Measurements from ENCODE around the gene TNFSF13. TPM values are rescaled to one million over a fixed set of nuclear protein-coding genes. Genes with fewer than 3 reads are reported as not detected.

The TNFSF13 gene
- total RNA-seq, 3 donors from 2014 or later (not counting 1 experiment from before 2014, with no cell fraction given) = 2.7 to 11.1 (median 2.7) TPM

DNA sequence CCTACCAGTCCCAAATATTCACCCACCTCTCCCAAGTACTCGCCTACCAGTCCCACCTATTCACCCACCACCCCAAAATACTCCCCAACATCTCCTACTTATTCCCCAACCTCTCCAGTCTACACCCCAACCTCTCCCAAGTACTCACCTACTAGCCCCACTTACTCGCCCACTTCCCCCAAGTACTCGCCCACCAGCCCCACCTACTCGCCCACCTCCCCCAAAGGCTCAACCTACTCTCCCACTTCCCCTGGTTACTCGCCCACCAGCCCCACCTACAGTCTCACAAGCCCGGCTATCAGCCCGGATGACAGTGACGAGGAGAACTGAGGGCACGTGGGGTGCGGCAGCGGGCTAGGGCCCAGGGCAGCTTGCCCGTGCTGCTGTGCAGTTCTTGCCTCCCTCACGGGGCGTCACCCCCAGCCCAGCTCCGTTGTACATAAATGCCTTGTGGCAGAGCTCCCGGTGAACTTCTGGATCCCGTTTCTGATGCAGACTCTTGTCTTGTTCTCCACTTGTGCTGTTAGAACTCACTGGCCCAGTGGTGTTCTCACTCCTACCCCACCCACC, 44.6 kb upstream of the TNFSF13 start:
- TF ChIP-seq, protein P1, sequence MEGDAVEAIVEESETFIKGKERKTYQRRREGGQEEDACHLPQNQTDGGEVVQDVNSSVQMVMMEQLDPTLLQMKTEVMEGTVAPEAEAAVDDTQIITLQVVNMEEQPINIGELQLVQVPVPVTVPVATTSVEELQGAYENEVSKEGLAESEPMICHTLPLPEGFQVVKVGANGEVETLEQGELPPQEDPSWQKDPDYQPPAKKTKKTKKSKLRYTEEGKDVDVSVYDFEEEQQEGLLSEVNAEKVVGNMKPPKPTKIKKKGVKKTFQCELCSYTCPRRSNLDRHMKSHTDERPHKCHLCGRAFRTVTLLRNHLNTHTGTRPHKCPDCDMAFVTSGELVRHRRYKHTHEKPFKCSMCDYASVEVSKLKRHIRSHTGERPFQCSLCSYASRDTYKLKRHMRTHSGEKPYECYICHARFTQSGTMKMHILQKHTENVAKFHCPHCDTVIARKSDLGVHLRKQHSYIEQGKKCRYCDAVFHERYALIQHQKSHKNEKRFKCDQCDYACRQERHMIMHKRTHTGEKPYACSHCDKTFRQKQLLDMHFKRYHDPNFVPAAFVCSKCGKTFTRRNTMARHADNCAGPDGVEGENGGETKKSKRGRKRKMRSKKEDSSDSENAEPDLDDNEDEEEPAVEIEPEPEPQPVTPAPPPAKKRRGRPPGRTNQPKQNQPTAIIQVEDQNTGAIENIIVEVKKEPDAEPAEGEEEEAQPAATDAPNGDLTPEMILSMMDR (IDR thresholded peaks at IDR 0.05) = no peak
- Mint-ChIP-seq H3K27ac (peak overlapping the region in 1 of 2 donors; percentile 55), H3K27me3 (ENCODE audit: low read depth in 2 of 2) (no peaks in the 10 kb centered on the region), H3K4me3 (no peak overlapping the region), H3K9me3 (no peaks in the 10 kb centered on the region), H3K4me1 (peaks cover 0 to 11% of the 10 kb centered on the region in 2 donors), H3K36me3 (no peaks in the 10 kb centered on the region)
- intact Hi-C loops (cut with micrococcal nuclease) = loop anchor here (1.0 to 10.0 kb wide), 3 partner anchors 47 to 171 kb away; partner anchors contain the start of genes SENP3, TP53 and WRAP53
- no peaks in the 10 kb centered on the region for H3K4me1 ChIP-seq (ENCODE audit: control insufficient read depth, insufficient read depth, low read length)
- WGBS (ENCODE audit: insufficient coverage) = 84% methylated on average over 17 of the region's 17 CpGs
- no peak overlapping the region for H3K4me3 ChIP-seq (ENCODE audit: low read length)
- peaks cover 53% of the 10 kb centered on the region for H3K36me3 ChIP-seq (ENCODE audit: control insufficient read depth, insufficient read depth, low read length)
- no peak for ATAC-seq
- no peaks in the 10 kb centered on the region for H3K27me3 ChIP-seq (ENCODE audit: control insufficient read depth, insufficient read depth, low read length)
- H3K27ac ChIP-seq (ENCODE audit: low read length) = no peak overlapping the region
- no peaks in the 10 kb centered on the region for H3K9me3 ChIP-seq (ENCODE audit: control insufficient read depth, insufficient read depth, low read length)
- DNase-seq = peak in 1 of 2 donors; percentile 10

DNA sequence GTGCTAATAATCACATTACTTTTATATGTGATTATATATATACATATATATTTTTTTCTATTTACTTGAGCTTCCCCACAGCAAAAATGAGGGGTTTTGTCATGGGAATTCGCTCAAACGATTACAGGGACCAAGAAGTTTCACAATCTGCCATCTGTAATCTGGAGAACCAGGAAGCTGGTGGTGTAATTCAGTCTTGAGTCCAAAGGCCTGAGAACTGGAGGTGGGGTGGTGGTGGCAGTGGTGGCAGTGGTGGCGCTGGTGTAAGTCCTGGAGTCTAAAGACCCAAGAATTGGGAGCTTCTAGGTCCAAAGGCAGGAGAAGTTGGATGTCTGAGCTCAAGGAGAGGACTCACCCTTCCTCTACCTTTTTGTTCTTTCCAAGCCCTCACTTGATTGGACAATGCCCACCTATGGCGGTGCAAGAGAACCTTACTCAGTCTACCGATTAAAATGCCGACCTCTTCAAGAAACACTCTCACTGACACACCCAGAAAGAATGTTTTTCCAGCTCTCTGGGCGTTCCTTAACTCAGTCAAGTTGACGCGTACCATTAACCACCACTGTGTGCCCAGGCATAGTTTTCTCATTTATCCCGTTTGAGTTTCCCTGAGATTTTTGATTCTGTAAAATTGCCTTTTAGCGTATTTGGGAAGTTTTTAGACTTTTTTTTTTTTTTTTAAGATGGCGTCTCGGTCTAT, 42.5 kb upstream of the TNFSF13 start:
- Histone ChIP-seq H3K9me3 (ENCODE audit: control insufficient read depth, insufficient read depth, low read length) (no peaks in the 10 kb centered on the region), H3K27me3 (ENCODE audit: control insufficient read depth, insufficient read depth, low read length) (no peaks in the 10 kb centered on the region), H3K4me3 (ENCODE audit: low read length) (no peak overlapping the region), H3K27ac (ENCODE audit: low read length) (no peak overlapping the region), H3K36me3 (ENCODE audit: control insufficient read depth, insufficient read depth, low read length) (peaks cover 35% of the 10 kb centered on the region), H3K4me1 (ENCODE audit: control insufficient read depth, insufficient read depth, low read length) (no peaks in the 10 kb centered on the region)
- Mint-ChIP-seq H3K27me3 (ENCODE audit: low read depth in 2 of 2) (no peaks in the 10 kb centered on the region), H3K36me3 (no peaks in the 10 kb centered on the region), H3K27ac (no peak overlapping the region), H3K9me3 (no peaks in the 10 kb centered on the region), H3K4me1 (peaks cover 0 to 11% of the 10 kb centered on the region in 2 donors), H3K4me3 (no peak overlapping the region)
- intact Hi-C loops (cut with micrococcal nuclease) = loop anchor here (2.0 to 10.0 kb wide), 2 partner anchors 73 to 169 kb away; partner anchors contain the start of genes TP53 and WRAP53
- DNase-seq = no peak
- TF ChIP-seq, protein P1 (IDR thresholded peaks at IDR 0.05) = no peak
- ATAC-seq = no peak
- WGBS (ENCODE audit: insufficient coverage) = 87% methylated on average over 13 of the region's 13 CpGs

DNA sequence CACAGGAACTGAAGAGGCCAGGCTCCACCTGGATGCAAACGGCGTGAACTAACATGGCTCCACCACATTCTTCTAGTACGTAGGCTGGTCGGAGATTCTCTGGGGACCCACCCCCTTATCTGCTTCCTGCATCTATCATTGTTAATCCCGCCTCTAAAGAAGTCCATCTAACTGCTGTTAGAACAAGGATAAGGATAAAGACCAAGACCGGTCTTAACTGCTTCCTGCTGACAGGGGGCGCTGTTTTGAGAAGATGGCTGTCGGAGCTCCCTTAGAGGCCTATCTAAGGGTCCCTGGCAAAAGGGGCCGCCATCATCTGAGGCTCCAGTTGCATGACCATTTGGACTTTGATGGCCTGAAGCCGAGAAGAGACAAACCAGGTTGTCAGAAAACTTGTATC, 35.5 kb upstream of the TNFSF13 start:
- Mint-ChIP-seq H3K27ac (no peak overlapping the region), H3K9me3 (no peaks in the 10 kb centered on the region), H3K27me3 (ENCODE audit: low read depth in 2 of 2) (no peaks in the 10 kb centered on the region), H3K36me3 (no peaks in the 10 kb centered on the region), H3K4me1 (peaks cover 0 to 6% of the 10 kb centered on the region in 2 donors), H3K4me3 (no peak overlapping the region)
- peaks cover 2% of the 10 kb centered on the region for H3K9me3 ChIP-seq (ENCODE audit: control insufficient read depth, insufficient read depth, low read length)
- TF ChIP-seq, protein P1 (IDR thresholded peaks at IDR 0.05) = peak; percentile 56
- WGBS (ENCODE audit: insufficient coverage) = 58% methylated on average over 10 of the region's 10 CpGs
- H3K4me3 ChIP-seq (ENCODE audit: low read length) = no peak overlapping the region
- peak in 2 of 3 donors; percentile 56 to 65 for ATAC-seq
- peak in 1 of 2 donors; percentile 78 for DNase-seq
- no peaks in the 10 kb centered on the region for H3K36me3 ChIP-seq (ENCODE audit: control insufficient read depth, insufficient read depth, low read length)
- H3K27ac ChIP-seq (ENCODE audit: low read length) = no peak overlapping the region
- intact Hi-C loops (cut with micrococcal nuclease) = loop anchor here (2.0 kb wide), 1 partner anchor 38 kb away; the partner anchor contains the start of gene SENP3
- no peaks in the 10 kb centered on the region for H3K4me1 ChIP-seq (ENCODE audit: control insufficient read depth, insufficient read depth, low read length)
- no peaks in the 10 kb centered on the region for H3K27me3 ChIP-seq (ENCODE audit: control insufficient read depth, insufficient read depth, low read length)

Data from natural killer cell (primary cell).